Osteocyte (in vitro differentiated cells): ENCODE measurements around the gene LHFPL3. TPM values are rescaled to one million over a fixed set of nuclear protein-coding genes. Genes with fewer than 3 reads are reported as not detected.
A peak's percentile ranks its signal among the peaks of the same experiment; 100 is the strongest.

ENCODE experiments used
- DNase-seq: peaks from one replicate; pipeline ENCODE4 v3.0.0; 2021; ENCODE audit warnings: mixed read lengths; ENCODE audit not compliant: unreplicated experiment; ENCODE audit errors: extremely low spot score
- H3K27ac Mint-ChIP-seq: one replicate; pipeline ENCODE4 v1.8.0; 2021; ENCODE audit warnings: mild to moderate bottlenecking, mixed read lengths; ENCODE audit not compliant: unreplicated experiment
- H3K27me3 Mint-ChIP-seq: one replicate; pipeline ENCODE4 v1.8.0; 2021; ENCODE audit warnings: mixed read lengths; ENCODE audit not compliant: unreplicated experiment
- H3K36me3 Mint-ChIP-seq: one replicate; pipeline ENCODE4 v1.8.0; 2021; ENCODE audit warnings: mixed read lengths; ENCODE audit not compliant: unreplicated experiment
- H3K4me1 Mint-ChIP-seq: one replicate; pipeline ENCODE4 v1.8.0; 2021; ENCODE audit warnings: mixed read lengths; ENCODE audit not compliant: unreplicated experiment
- H3K4me3 Mint-ChIP-seq: one replicate; pipeline ENCODE4 v1.8.0; 2021; ENCODE audit warnings: mild to moderate bottlenecking, moderate library complexity, mixed read lengths; ENCODE audit not compliant: unreplicated experiment
- H3K9me3 Mint-ChIP-seq: one replicate; pipeline ENCODE4 v1.8.0; 2021; ENCODE audit warnings: mixed read lengths; ENCODE audit not compliant: unreplicated experiment
- CTCF ChIP-seq: fragments of 200-600 bp; sonication (generic); IDR thresholded peaks from 2 replicates; pipeline ENCODE4 v1.5.0; 2021; ENCODE audit warnings: antibody characterized with exemption, mild to moderate bottlenecking, moderate library complexity
- total RNA-seq: library from RNA; stranded (reverse); gene quantifications from 2 replicates; pipeline ENCODE4 v1.2.1, GENCODE V29; 2021

Gene LHFPL3
- total RNA-seq, 1 donor from 2014 or later: not detected

- H3K27me3 Mint-ChIP-seq: peaks cover 13% of the 10 kb centered on the region
- no peak for DNase-seq
- H3K4me1 Mint-ChIP-seq: no peaks in the 10 kb centered on the region
- no peaks in the 10 kb centered on the region for H3K36me3 Mint-ChIP-seq
- no peak overlapping the region for H3K27ac Mint-ChIP-seq
- TF ChIP-seq CTCF: no peak
- no peaks in the 10 kb centered on the region for H3K9me3 Mint-ChIP-seq
- H3K4me3 Mint-ChIP-seq: no peak overlapping the region
These were observed 545.0 kb downstream of the LHFPL3 start for GRCh38 chr7:104873401-104873800.

GRCh38 chr7:104878577-104878976 lies 550.2 kb downstream of the LHFPL3 start:
- Mint-ChIP-seq H3K9me3 (no peaks in the 10 kb centered on the region), H3K36me3 (no peaks in the 10 kb centered on the region), H3K4me3 (no peak overlapping the region)

GRCh38 chr7:104883248-104883717 lies 554.9 kb downstream of the LHFPL3 start:
- H3K27me3 Mint-ChIP-seq: peaks cover 35% of the 10 kb centered on the region
- H3K27ac Mint-ChIP-seq: no peak overlapping the region
- H3K4me1 Mint-ChIP-seq: peaks cover 8% of the 10 kb centered on the region
- DNase-seq: no peak
- H3K9me3 Mint-ChIP-seq: no peaks in the 10 kb centered on the region
- H3K4me3 Mint-ChIP-seq: no peak overlapping the region
- TF ChIP-seq CTCF: no peak
- H3K36me3 Mint-ChIP-seq: no peaks in the 10 kb centered on the region

More at GRCh38 chr7:104878577-104878976, 550.2 kb downstream of the LHFPL3 start:
- no peak for DNase-seq
- no peak for TF ChIP-seq CTCF
- no peak overlapping the region for H3K27ac Mint-ChIP-seq
- peaks cover 3% of the 10 kb centered on the region for H3K4me1 Mint-ChIP-seq
- H3K27me3 Mint-ChIP-seq: peaks cover 7% of the 10 kb centered on the region

- no peak overlapping the region for H3K4me3 Mint-ChIP-seq
- peaks cover 40% of the 10 kb centered on the region for H3K27me3 Mint-ChIP-seq
- H3K27ac Mint-ChIP-seq: no peak overlapping the region
- peak; percentile 91 for DNase-seq
- TF ChIP-seq CTCF: peak; percentile 92
- H3K36me3 Mint-ChIP-seq: no peaks in the 10 kb centered on the region
- H3K9me3 Mint-ChIP-seq: no peaks in the 10 kb centered on the region
- peaks cover 8% of the 10 kb centered on the region for H3K4me1 Mint-ChIP-seq
These were observed 555.5 kb downstream of the LHFPL3 start for GRCh38 chr7:104883718-104884452.

GRCh38 chr7:104886651-104887050 lies 558.2 kb downstream of the LHFPL3 start:
- DNase-seq: no peak
- TF ChIP-seq CTCF: no peak
- Mint-ChIP-seq H3K27ac (no peak overlapping the region), H3K4me1 (peaks cover 8% of the 10 kb centered on the region), H3K4me3 (no peak overlapping the region), H3K27me3 (peaks cover 42% of the 10 kb centered on the region), H3K9me3 (no peaks in the 10 kb centered on the region), H3K36me3 (no peaks in the 10 kb centered on the region)
